HT1080 (cell line): Measurements from ENCODE around the gene PRR12. TPM values are rescaled to one million over a fixed set of nuclear protein-coding genes. Genes with fewer than 3 reads are reported as not detected.

Experiments
- DNase-seq: peaks from one replicate; pipeline ENCODE4 v3.0.0-alpha.2; 2015; ENCODE audit warnings: low read depth
- total RNA-seq: library from RNA; depleted of rRNA; stranded (reverse); fragments of >200 nt; shearing (Covaris generic); gene quantifications from 2 replicates; pipeline ENCODE4 v1.2.3, GENCODE V29; 2014

The PRR12 gene
- total RNA-seq, 1 experiment from 2014 or later, result 6.5 TPM

- DNase-seq, result no peak
These were observed 26.4 kb upstream of the PRR12 start for GRCh38 chr19:49564616-49565045.

GRCh38 chr19:49565261-49565660, 25.7 kb upstream of the PRR12 start:
- DNase-seq, result no peak

GRCh38 chr19:49566302-49566701, 24.7 kb upstream of the PRR12 start:
- no peak for DNase-seq

GRCh38 chr19:49567861-49568441, 23.0 kb upstream of the PRR12 start:
- DNase-seq, result no peak

GRCh38 chr19:49570138-49570856, 20.7 kb upstream of the PRR12 start:
- DNase-seq, result peak; percentile 65

- peak; percentile 55 for DNase-seq
These were observed 19.8 kb upstream of the PRR12 start for GRCh38 chr19:49570997-49571676.

GRCh38 chr19:49573009-49573408, 18.0 kb upstream of the PRR12 start:
- no peak for DNase-seq

- no peak for DNase-seq
These were observed 17.6 kb upstream of the PRR12 start for GRCh38 chr19:49573425-49573824.

GRCh38 chr19:49574206-49574755, 16.7 kb upstream of the PRR12 start:
- no peak for DNase-seq

- DNase-seq, result no peak
These were observed 11.8 kb upstream of the PRR12 start for GRCh38 chr19:49579193-49579592.

GRCh38 chr19:49579947-49580263, 11.1 kb upstream of the PRR12 start:
- no peak for DNase-seq

GRCh38 chr19:49580264-49581006, 10.5 kb upstream of the PRR12 start, which contains the start of gene NOSIP:
Gene NOSIP, minus strand, starts transcription at chr19:49580556. Its CDS starts 19,865 bp downstream, at chr19:49560691.
- DNase-seq, result peak; percentile 90

GRCh38 chr19:49581007-49581508, 9.9 kb upstream of the PRR12 start, which contains the start of gene PRRG2:
Gene PRRG2, plus strand, starts transcription at chr19:49581316. Its CDS starts 1,904 bp downstream, at chr19:49583220.
- DNase-seq, result no peak

- no peak for DNase-seq
These were observed 7.7 kb upstream of the PRR12 start for GRCh38 chr19:49583239-49583638.

- DNase-seq, result no peak
These were observed 6.0 kb upstream of the PRR12 start for GRCh38 chr19:49585023-49585422.

GRCh38 chr19:49587227-49587626, 3.8 kb upstream of the PRR12 start:
- DNase-seq, result no peak

- DNase-seq, result no peak
These were observed 2.4 kb upstream of the PRR12 start for GRCh38 chr19:49588365-49589122.

- no peak for DNase-seq
These were observed 1.5 kb upstream of the PRR12 start for GRCh38 chr19:49589502-49589905.

- peak; percentile 98 for DNase-seq
These were observed 661 bp upstream of the PRR12 start for GRCh38 chr19:49590071-49590970.
